ENCODE data around the gene PPP1R8.

The PPP1R8 gene

GRCh38 chr1:27885621-27886352 is 55.2 kb downstream of the PPP1R8 start:
- TF ChIP-seq EGR1 (IDR thresholded peaks at IDR 0.05) (no peak), REST (IDR thresholded peaks at IDR 0.05; ENCODE audit: low read depth) (no peak), FOXM1 (IDR thresholded peaks at IDR 0.05; ENCODE audit: borderline replicate concordance, low read depth) (no peak), EP300 (IDR thresholded peaks at IDR 0.05; ENCODE audit: borderline replicate concordance) (no peak), TAF1 (IDR thresholded peaks at IDR 0.05; ENCODE audit: low read depth) (no peak), NFIC (IDR thresholded peaks at IDR 0.05) (no peak), RAD21 (IDR thresholded peaks at IDR 0.05; ENCODE audit: low read depth) (no peak), YY1 (IDR thresholded peaks at IDR 0.05; ENCODE audit: low read depth) (no peak), CREB1 (IDR thresholded peaks at IDR 0.05; ENCODE audit: low read depth) (no peak), ZBTB7A (IDR thresholded peaks at IDR 0.05; ENCODE audit: low read depth) (no peak), TEAD4 (IDR thresholded peaks at IDR 0.05) (no peak), TCF12 (IDR thresholded peaks at IDR 0.05; ENCODE audit: low read depth) (no peak)
- TF ChIP-seq, protein P1, sequence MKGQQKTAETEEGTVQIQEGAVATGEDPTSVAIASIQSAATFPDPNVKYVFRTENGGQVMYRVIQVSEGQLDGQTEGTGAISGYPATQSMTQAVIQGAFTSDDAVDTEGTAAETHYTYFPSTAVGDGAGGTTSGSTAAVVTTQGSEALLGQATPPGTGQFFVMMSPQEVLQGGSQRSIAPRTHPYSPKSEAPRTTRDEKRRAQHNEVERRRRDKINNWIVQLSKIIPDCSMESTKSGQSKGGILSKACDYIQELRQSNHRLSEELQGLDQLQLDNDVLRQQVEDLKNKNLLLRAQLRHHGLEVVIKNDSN (IDR thresholded peaks at IDR 0.05) = no peak

- no peak for TF ChIP-seq CEBPB (IDR thresholded peaks at IDR 0.05)
- no peak for TF ChIP-seq ZBTB7A (IDR thresholded peaks at IDR 0.05; ENCODE audit: low read depth)
- TF ChIP-seq, protein P1 (IDR thresholded peaks at IDR 0.05) = no peak
- TF ChIP-seq NFIC (IDR thresholded peaks at IDR 0.05) = no peak
- TF ChIP-seq TCF12 (IDR thresholded peaks at IDR 0.05; ENCODE audit: low read depth) = no peak
- no peak for TF ChIP-seq FOXM1 (IDR thresholded peaks at IDR 0.05; ENCODE audit: borderline replicate concordance, low read depth)
Observed at GRCh38 chr1:27886353-27886679, 55.7 kb downstream of the PPP1R8 start.

DNA sequence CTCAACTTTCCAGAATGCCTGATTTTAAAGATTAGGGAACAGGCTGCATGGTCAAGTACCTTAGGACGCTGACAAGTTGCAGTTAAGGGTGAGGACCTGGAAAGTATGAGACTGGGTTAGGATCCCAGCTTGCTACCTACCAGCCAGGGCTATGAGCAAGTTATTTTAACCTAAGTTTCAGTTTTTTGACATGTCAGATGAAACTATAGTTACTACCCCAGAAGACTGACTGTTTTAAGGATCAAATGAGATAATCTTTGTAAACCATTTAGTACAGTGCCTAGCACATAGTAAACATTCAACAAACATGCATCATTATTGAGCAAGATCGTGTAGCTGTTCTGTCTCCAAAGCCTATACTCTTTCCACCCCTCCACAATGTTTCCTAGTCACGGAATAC is 56.2 kb downstream of the PPP1R8 start:
- no peak for TF ChIP-seq YY1 (IDR thresholded peaks at IDR 0.05; ENCODE audit: low read depth)
- no peak for TF ChIP-seq CEBPB (IDR thresholded peaks at IDR 0.05)
- TF ChIP-seq EP300 (IDR thresholded peaks at IDR 0.05; ENCODE audit: borderline replicate concordance) = no peak
- no peak for TF ChIP-seq TEAD4 (IDR thresholded peaks at IDR 0.05)
- no peak for TF ChIP-seq TCF12 (IDR thresholded peaks at IDR 0.05; ENCODE audit: low read depth)
- TF ChIP-seq EGR1 (IDR thresholded peaks at IDR 0.05) = no peak
- TF ChIP-seq, protein P1 (IDR thresholded peaks at IDR 0.05) = no peak
- no peak for TF ChIP-seq CREB1 (IDR thresholded peaks at IDR 0.05; ENCODE audit: low read depth)
- TF ChIP-seq ZBTB7A (IDR thresholded peaks at IDR 0.05; ENCODE audit: low read depth) = no peak
- TF ChIP-seq NFIC (IDR thresholded peaks at IDR 0.05) = no peak
- TF ChIP-seq FOXM1 (IDR thresholded peaks at IDR 0.05; ENCODE audit: borderline replicate concordance, low read depth) = no peak
- TF ChIP-seq, protein P2, sequence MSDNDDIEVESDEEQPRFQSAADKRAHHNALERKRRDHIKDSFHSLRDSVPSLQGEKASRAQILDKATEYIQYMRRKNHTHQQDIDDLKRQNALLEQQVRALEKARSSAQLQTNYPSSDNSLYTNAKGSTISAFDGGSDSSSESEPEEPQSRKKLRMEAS (IDR thresholded peaks at IDR 0.05) = no peak
- no peak for TF ChIP-seq TAF1 (IDR thresholded peaks at IDR 0.05; ENCODE audit: low read depth)
- TF ChIP-seq REST (IDR thresholded peaks at IDR 0.05; ENCODE audit: low read depth) = no peak
- no peak for TF ChIP-seq RAD21 (IDR thresholded peaks at IDR 0.05; ENCODE audit: low read depth)

DNA sequence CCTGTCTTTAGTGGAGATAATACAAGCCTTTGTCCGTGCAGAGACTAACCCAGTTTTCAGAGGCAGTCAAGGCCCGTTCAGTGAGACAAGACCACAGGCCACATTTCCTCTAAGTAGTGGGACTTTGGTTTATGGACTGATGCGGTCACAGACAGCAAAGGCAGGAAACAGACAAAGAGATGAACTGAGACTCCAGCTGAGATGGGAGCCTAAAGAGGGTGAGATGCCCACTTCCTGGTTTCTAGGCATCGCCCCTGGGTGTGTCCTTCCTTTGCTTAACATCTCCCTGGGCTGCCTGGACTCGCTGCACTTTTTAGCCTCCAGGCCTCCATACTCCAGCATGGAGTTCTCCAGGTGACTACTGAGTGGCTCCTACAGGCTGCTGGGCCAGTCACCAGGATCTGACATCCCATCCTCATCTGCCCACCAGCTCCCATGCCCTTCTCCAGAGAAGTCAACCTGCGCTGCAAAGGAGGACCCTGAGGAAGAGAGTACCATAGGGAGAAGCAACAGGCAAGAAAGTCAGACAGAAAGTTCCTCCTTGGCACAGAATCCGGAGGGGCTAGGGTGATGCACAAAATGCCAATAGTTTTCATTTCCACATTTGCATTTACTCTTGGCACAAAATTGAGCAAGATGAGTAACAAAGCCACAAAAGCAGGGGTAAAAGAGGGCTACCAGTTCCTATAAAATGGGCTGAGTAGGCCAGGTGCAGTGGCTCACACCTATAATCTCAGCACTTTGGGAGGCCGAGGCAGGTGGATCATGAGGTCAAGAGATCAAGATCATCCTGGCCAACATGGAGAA is 56.8 kb downstream of the PPP1R8 start:
- TF ChIP-seq TCF12 (IDR thresholded peaks at IDR 0.05; ENCODE audit: low read depth) = no peak
- no peak for TF ChIP-seq YY1 (IDR thresholded peaks at IDR 0.05; ENCODE audit: low read depth)
- no peak for TF ChIP-seq NFIC (IDR thresholded peaks at IDR 0.05)
- TF ChIP-seq RAD21 (IDR thresholded peaks at IDR 0.05; ENCODE audit: low read depth) = no peak

- TF ChIP-seq NFIC (IDR thresholded peaks at IDR 0.05) (no peak), FOXM1 (IDR thresholded peaks at IDR 0.05; ENCODE audit: borderline replicate concordance, low read depth) (no peak), CEBPB (IDR thresholded peaks at IDR 0.05) (no peak), TAF1 (IDR thresholded peaks at IDR 0.05; ENCODE audit: low read depth) (no peak), EP300 (IDR thresholded peaks at IDR 0.05; ENCODE audit: borderline replicate concordance) (no peak), TEAD4 (IDR thresholded peaks at IDR 0.05) (no peak), RAD21 (IDR thresholded peaks at IDR 0.05; ENCODE audit: low read depth) (no peak), YY1 (IDR thresholded peaks at IDR 0.05; ENCODE audit: low read depth) (no peak), ZBTB7A (IDR thresholded peaks at IDR 0.05; ENCODE audit: low read depth) (no peak), EGR1 (IDR thresholded peaks at IDR 0.05) (no peak), TCF12 (IDR thresholded peaks at IDR 0.05; ENCODE audit: low read depth) (no peak)
- TF ChIP-seq, protein P2 (IDR thresholded peaks at IDR 0.05) = no peak
Observed at GRCh38 chr1:27889506-27889905, 58.9 kb downstream of the PPP1R8 start.

All from Ishikawa (cell line).